ENCODE data around the gene PODN. TPM values are rescaled to one million over a fixed set of nuclear protein-coding genes. Genes with fewer than 3 reads are reported as not detected.

The PODN gene, protein sequence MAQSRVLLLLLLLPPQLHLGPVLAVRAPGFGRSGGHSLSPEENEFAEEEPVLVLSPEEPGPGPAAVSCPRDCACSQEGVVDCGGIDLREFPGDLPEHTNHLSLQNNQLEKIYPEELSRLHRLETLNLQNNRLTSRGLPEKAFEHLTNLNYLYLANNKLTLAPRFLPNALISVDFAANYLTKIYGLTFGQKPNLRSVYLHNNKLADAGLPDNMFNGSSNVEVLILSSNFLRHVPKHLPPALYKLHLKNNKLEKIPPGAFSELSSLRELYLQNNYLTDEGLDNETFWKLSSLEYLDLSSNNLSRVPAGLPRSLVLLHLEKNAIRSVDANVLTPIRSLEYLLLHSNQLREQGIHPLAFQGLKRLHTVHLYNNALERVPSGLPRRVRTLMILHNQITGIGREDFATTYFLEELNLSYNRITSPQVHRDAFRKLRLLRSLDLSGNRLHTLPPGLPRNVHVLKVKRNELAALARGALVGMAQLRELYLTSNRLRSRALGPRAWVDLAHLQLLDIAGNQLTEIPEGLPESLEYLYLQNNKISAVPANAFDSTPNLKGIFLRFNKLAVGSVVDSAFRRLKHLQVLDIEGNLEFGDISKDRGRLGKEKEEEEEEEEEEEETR
- not detected in 2 replicates for total RNA-seq

DNA sequence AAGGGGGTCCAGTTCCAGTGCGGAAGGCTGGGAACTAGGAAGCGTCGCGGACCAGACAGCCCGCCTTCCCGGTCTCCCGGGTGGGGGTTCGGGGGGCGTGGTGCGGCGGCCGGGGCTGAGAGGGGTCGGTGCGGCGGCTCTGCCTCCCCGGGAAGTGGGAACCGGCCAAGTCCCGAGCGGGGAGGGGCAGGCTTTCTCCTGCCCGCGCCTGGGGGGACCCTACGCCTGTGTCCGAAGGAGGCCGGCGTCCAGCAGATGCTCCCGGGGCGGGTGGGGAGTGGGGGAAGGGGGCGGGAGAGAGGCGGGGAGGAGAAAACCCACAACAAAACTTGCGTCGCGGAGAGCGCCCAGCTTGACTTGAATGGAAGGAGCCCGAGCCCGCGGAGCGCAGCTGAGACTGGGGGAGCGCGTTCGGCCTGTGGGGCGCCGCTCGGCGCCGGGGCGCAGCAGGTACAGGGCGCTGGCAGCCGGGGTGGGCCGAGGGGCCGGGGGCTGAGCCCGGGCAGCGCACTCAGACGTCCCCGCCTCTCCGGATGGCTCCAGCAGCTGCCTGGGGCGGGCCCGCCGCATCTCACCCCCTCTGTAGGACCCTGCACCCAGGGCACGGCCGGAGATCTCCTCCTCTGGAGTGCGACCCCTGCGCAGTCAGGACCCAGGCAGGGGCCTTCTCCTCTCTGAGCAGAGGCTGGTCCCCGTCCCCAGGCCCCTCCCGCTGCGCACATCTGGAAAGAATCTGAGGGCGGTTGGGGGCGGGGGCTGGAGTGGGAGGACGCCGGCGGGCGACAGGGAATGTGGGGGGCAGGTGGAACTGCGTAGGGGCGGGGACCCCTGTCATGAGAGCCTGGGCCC, at the start of gene PODN:
TSS of gene PODN (plus strand) at position 355 of the 849 bp plus-strand sequence. CDS start 7,643 bp downstream, outside the sequence.
- H3K4me3 Mint-ChIP-seq: no peak within 1 kb of the TSS
- intact Hi-C loops (cut with micrococcal nuclease): loop anchor here (10.0 kb wide), 1 partner anchor 123 kb away; no protein-coding TSS in a partner anchor
- no peaks in the 10 kb centered on the region for H3K9me3 Mint-ChIP-seq
- H3K36me3 Mint-ChIP-seq (ENCODE audit: low read depth): no peaks in the 10 kb centered on the region
- no peak for DNase-seq (ENCODE audit: low spot score)
- H3K27me3 Mint-ChIP-seq (ENCODE audit: insufficient read depth): peaks cover 41% of the 10 kb centered on the region
- no peaks in the 10 kb centered on the region for H3K4me1 Mint-ChIP-seq (ENCODE audit: low read depth)
- H3K27ac Mint-ChIP-seq: no peak within 1 kb of the TSS

GRCh38 chr1:53014791-53015507, 47.1 kb upstream of the PODN start:
- peak; percentile 78 for DNase-seq (ENCODE audit: low spot score)
- intact Hi-C loops (cut with micrococcal nuclease): loop anchor here (1.0 to 5.0 kb wide), 5 partner anchors 88 to 959 kb away; partner anchors contain the start of genes BTF3L4, CPT2, SCP2 and ZYG11B
- Mint-ChIP-seq H3K9me3 (no peaks in the 10 kb centered on the region), H3K4me1 (ENCODE audit: low read depth) (peaks cover 23% of the 10 kb centered on the region), H3K27me3 (ENCODE audit: insufficient read depth) (no peaks in the 10 kb centered on the region), H3K4me3 (peak overlapping the region; percentile 91), H3K36me3 (ENCODE audit: low read depth) (peaks cover 15% of the 10 kb centered on the region), H3K27ac (peak overlapping the region; percentile 61)

GRCh38 chr1:53015508-53015860, 46.5 kb upstream of the PODN start:
- Mint-ChIP-seq H3K4me1 (ENCODE audit: low read depth) (peaks cover 23% of the 10 kb centered on the region), H3K27ac (peak overlapping the region; percentile 61), H3K36me3 (ENCODE audit: low read depth) (peaks cover 15% of the 10 kb centered on the region), H3K9me3 (no peaks in the 10 kb centered on the region), H3K4me3 (peak overlapping the region; percentile 91), H3K27me3 (ENCODE audit: insufficient read depth) (no peaks in the 10 kb centered on the region)
- intact Hi-C loops (cut with micrococcal nuclease): loop anchor here (1.0 to 2.0 kb wide), 2 partner anchors 181 to 289 kb away; partner anchors contain the start of genes CPT2 and ZYG11B
- DNase-seq (ENCODE audit: low spot score): no peak

DNA sequence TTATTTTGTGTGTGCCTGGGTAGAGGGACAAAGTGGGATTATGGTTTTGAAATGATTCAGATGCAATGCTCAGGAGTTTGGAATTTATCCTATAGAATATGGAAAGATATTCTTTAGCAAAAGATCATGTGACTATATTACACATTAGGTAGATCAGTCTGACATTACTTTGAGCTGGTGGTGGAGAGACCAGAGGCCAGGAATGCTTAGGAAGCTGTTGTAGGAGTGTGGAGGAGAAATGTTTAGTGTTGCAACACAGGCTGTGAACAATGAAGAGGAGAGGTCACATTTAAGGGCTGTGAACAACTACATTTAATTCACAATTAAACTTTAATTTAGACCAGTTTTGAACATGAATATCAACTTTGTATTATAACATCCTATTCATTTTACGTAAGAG, 45.3 kb upstream of the PODN start:
- intact Hi-C loops (cut with micrococcal nuclease): no loop called here
- Mint-ChIP-seq H3K4me1 (ENCODE audit: low read depth) (peaks cover 23% of the 10 kb centered on the region), H3K36me3 (ENCODE audit: low read depth) (peaks cover 15% of the 10 kb centered on the region), H3K27ac (no peak overlapping the region), H3K4me3 (no peak overlapping the region), H3K27me3 (ENCODE audit: insufficient read depth) (no peaks in the 10 kb centered on the region), H3K9me3 (no peaks in the 10 kb centered on the region)
- no peak for DNase-seq (ENCODE audit: low spot score)

GRCh38 chr1:53020588-53020987, 41.4 kb upstream of the PODN start:
- Mint-ChIP-seq H3K27ac (no peak overlapping the region), H3K9me3 (no peaks in the 10 kb centered on the region), H3K4me3 (no peak overlapping the region), H3K36me3 (ENCODE audit: low read depth) (peaks cover 12% of the 10 kb centered on the region), H3K27me3 (ENCODE audit: insufficient read depth) (no peaks in the 10 kb centered on the region), H3K4me1 (ENCODE audit: low read depth) (peaks cover 13% of the 10 kb centered on the region)
- intact Hi-C loops (cut with micrococcal nuclease): no loop called here
- DNase-seq (ENCODE audit: low spot score): no peak

DNA sequence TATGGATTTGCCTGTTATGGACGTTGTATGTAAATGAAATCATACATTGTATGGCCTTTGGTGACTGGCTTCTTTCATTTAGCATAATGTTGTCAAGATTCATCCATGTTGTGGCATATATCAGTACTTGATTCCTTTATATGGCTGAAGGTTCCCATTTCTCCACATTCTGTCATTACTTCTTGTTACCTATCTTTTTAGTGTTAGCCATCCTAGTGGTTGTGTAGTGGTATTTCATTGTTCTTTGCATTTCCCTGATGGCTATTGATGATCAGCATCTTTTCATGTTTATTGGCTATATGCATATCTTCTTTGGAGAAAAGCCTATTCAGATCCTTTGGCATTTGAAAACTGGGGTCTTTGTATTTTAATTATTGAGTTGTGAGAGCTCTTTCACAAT, 39.8 kb upstream of the PODN start:
- no peak for DNase-seq (ENCODE audit: low spot score)
- intact Hi-C loops (cut with micrococcal nuclease): no loop called here
- peaks cover 4% of the 10 kb centered on the region for H3K36me3 Mint-ChIP-seq (ENCODE audit: low read depth)
- H3K9me3 Mint-ChIP-seq: no peaks in the 10 kb centered on the region
- H3K27ac Mint-ChIP-seq: no peak overlapping the region
- H3K27me3 Mint-ChIP-seq (ENCODE audit: insufficient read depth): no peaks in the 10 kb centered on the region
- no peak overlapping the region for H3K4me3 Mint-ChIP-seq
- H3K4me1 Mint-ChIP-seq (ENCODE audit: low read depth): no peaks in the 10 kb centered on the region

GRCh38 chr1:53023546-53023945, 38.5 kb upstream of the PODN start:
- Mint-ChIP-seq H3K27ac (no peak overlapping the region), H3K36me3 (ENCODE audit: low read depth) (peaks cover 4% of the 10 kb centered on the region), H3K4me3 (no peak overlapping the region), H3K9me3 (no peaks in the 10 kb centered on the region), H3K27me3 (ENCODE audit: insufficient read depth) (no peaks in the 10 kb centered on the region), H3K4me1 (ENCODE audit: low read depth) (no peaks in the 10 kb centered on the region)
- intact Hi-C loops (cut with micrococcal nuclease): no loop called here
- DNase-seq (ENCODE audit: low spot score): no peak

- no peaks in the 10 kb centered on the region for H3K9me3 Mint-ChIP-seq
- no peak overlapping the region for H3K4me3 Mint-ChIP-seq
- H3K36me3 Mint-ChIP-seq (ENCODE audit: low read depth): peaks cover 4% of the 10 kb centered on the region
- H3K27me3 Mint-ChIP-seq (ENCODE audit: insufficient read depth): no peaks in the 10 kb centered on the region
- H3K27ac Mint-ChIP-seq: no peak overlapping the region
- no peak for DNase-seq (ENCODE audit: low spot score)
- no peaks in the 10 kb centered on the region for H3K4me1 Mint-ChIP-seq (ENCODE audit: low read depth)
- intact Hi-C loops (cut with micrococcal nuclease): no loop called here
Measured at GRCh38 chr1:53024117-53024516, 37.9 kb upstream of the PODN start.

GRCh38 chr1:53025034-53025768, 36.8 kb upstream of the PODN start:
- DNase-seq (ENCODE audit: low spot score): no peak
- Mint-ChIP-seq H3K27me3 (ENCODE audit: insufficient read depth) (no peaks in the 10 kb centered on the region), H3K9me3 (no peaks in the 10 kb centered on the region), H3K4me3 (no peak overlapping the region), H3K36me3 (ENCODE audit: low read depth) (peaks cover 4% of the 10 kb centered on the region), H3K4me1 (ENCODE audit: low read depth) (no peaks in the 10 kb centered on the region), H3K27ac (no peak overlapping the region)
- intact Hi-C loops (cut with micrococcal nuclease): no loop called here

- no peaks in the 10 kb centered on the region for H3K4me1 Mint-ChIP-seq (ENCODE audit: low read depth)
- no peak overlapping the region for H3K27ac Mint-ChIP-seq
- no peaks in the 10 kb centered on the region for H3K9me3 Mint-ChIP-seq
- H3K4me3 Mint-ChIP-seq: no peak overlapping the region
- peaks cover 4% of the 10 kb centered on the region for H3K36me3 Mint-ChIP-seq (ENCODE audit: low read depth)
- intact Hi-C loops (cut with micrococcal nuclease): no loop called here
- DNase-seq (ENCODE audit: low spot score): no peak
- H3K27me3 Mint-ChIP-seq (ENCODE audit: insufficient read depth): no peaks in the 10 kb centered on the region
Measured at GRCh38 chr1:53025769-53026112, 36.3 kb upstream of the PODN start.

- DNase-seq (ENCODE audit: low spot score): no peak
- intact Hi-C loops (cut with micrococcal nuclease): no loop called here
- H3K27ac Mint-ChIP-seq: no peak overlapping the region
- H3K9me3 Mint-ChIP-seq: no peaks in the 10 kb centered on the region
- H3K36me3 Mint-ChIP-seq (ENCODE audit: low read depth): peaks cover 4% of the 10 kb centered on the region
- no peaks in the 10 kb centered on the region for H3K4me1 Mint-ChIP-seq (ENCODE audit: low read depth)
- H3K27me3 Mint-ChIP-seq (ENCODE audit: insufficient read depth): no peaks in the 10 kb centered on the region
- no peak overlapping the region for H3K4me3 Mint-ChIP-seq
Measured at GRCh38 chr1:53026254-53026653, 35.8 kb upstream of the PODN start.

- peaks cover 6% of the 10 kb centered on the region for H3K36me3 Mint-ChIP-seq (ENCODE audit: low read depth)
- H3K27me3 Mint-ChIP-seq (ENCODE audit: insufficient read depth): no peaks in the 10 kb centered on the region
Measured at GRCh38 chr1:53031732-53032131, 30.3 kb upstream of the PODN start.

More at GRCh38 chr1:53031732-53032131, 30.3 kb upstream of the PODN start:
- H3K9me3 Mint-ChIP-seq: no peaks in the 10 kb centered on the region
- DNase-seq (ENCODE audit: low spot score): no peak
- no peak overlapping the region for H3K27ac Mint-ChIP-seq
- H3K4me3 Mint-ChIP-seq: no peak overlapping the region
- intact Hi-C loops (cut with micrococcal nuclease): no loop called here
- H3K4me1 Mint-ChIP-seq (ENCODE audit: low read depth): no peaks in the 10 kb centered on the region
